Activated CD4-positive, alpha-beta T cell treated with anti-CD3 and anti-CD28 coated beads, Interleukin-10, Interleukin-2, amounts not matched to agents 100 ng/mL and 50 ng/mL, durations not matched to agents 16 hours and 8 hours (primary cell): ENCODE data around the gene SLC2A1.

Source experiments
- DNase-seq: peaks from one replicate; pipeline ENCODE4 v3.0.0-alpha.2; 2020

Gene SLC2A1

DNA sequence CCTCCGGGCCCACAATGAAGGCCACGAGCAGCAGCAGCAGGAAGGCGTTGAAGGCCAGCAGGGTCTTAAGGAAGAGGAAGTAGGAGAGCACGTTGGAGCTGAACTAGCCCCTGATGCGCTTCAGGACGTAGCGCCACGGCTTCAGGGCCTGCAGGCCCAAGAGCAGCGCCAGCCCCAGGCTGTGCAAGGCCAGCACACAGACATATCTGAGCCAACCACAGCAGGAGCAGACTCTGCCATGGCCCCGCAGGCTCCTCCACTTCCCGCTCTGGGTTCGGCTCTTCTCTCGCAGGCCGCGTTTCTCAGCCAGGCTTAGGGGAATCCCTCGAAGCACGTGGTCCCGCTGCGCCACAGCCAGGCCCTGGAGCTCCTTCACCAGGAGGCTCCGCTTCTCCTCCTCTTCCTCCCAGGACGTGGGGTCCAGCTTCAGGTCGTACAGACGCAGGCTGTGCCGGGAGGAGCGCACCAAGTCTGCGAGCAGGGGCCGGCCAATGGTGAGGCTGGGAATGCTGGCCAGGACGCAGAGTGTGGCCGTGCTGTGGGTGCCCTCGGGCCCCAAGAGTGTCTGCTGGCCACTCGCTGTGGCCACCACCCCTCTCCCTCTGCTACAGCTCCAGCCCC lies 70.5 kb downstream of the SLC2A1 start:
- DNase-seq, result no peak

DNA sequence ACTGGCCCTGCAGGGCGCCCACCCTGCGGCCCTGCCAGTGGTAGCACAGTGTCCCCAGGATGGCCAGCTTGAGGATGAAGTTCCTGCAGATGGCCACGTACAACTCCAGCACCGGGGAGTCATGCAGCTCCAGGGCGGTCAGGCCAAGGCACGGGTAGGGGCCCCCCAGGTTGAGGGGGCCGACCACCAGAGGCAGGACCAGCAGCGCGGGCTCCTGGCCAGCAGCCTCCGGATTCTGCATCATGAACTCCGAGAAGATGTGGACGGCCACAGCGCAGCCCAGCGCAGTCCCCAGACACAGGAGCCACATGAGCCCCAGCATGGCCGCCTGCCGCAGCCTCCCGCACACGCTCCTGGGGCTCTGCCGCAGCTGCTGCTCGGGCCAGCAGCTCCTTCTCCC lies 71.3 kb downstream of the SLC2A1 start:
- DNase-seq, result no peak

DNA sequence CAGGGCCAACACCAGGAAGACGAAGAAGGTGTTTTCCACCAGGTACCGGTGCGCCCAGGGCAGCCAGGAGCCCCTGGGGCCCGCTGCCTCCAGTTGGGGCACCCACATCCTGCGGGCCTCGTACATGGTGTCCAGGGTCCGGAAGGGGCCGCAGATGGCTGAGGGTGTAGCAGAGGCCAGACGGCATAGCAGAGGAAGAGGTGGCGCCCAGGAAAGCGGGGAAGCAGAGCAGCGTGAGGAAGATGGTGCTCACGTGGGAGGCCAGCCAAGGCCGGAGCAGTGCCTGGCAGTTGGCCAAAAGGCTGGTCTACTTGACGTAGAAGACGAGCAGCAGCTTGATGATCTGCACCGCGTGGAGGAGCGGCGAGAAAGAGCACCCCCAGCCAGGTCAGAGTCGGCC lies 71.9 kb downstream of the SLC2A1 start:
- no peak for DNase-seq

DNA sequence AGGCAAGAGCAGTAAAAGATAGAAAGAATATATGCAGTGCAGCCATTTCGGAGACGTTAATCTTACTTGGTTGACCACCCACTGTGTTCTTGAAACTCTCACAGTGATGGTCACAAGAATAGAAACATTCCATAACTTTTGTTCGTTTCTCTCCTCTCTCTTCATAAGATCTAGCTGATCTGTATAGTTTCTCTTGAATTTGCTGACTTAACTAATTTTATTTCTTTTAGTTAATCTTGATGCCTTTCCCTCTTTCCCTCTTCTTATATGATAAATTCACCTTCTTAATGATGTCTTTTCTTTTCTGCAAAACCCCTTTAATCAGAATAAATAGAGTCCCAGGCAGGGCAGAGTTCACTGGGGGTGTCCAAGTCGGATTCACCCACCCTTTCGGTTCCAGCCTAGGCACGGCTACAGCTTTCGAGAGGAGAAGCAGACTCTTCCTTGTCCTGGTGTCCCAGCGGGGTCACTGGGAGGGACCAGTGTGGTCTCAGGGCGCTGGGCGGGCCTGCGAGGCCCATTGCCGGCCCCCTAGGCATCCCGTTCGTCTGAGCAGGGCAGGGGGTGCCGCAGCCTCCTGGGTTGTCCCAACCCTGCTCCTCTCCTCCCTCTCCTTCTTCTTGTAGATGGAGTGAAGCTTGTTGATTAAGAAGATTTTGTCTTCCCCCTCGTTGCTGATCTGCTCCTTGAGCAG lies 72.5 kb downstream of the SLC2A1 start:
- no peak for DNase-seq

DNA sequence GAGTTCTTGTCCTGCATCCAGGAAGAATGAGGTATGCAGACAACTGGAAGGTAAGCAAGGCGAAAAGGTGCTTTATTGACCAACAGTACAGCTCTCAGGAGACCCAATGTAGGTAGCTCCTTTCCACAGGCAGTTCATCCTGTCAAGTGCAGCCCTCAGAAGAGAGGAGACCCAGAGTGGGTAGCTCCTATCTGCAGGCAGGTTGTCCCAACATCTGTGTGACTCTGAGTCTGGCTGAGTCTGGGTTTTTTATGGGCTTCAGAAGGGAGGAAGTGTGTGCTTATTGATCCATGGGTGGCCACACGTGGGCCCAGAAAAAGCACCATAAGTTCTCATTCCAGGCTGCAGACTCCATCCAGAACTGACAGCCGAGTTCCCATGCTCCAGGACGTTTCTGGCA lies 78.3 kb downstream of the SLC2A1 start:
- DNase-seq, result no peak

DNA sequence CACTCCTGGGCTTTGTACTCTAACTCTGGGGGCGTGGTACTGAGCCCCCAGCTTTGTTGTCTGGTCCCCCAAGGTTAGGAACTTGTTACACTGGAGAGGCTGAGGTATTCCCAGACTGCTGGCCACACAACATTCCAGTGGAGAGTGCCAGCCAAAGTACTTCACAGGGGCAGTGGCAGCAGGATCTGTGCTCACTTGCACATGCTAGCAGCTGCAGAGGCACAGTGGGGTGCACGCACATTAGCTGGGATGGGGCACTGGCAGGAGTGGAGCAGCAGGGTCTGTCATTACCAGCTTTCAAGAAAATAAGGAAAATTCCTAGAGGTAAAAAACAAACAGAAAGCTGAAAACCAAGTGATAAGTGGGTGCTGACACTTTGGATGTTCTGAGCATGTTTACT lies 81.3 kb downstream of the SLC2A1 start:
- no peak for DNase-seq

DNA sequence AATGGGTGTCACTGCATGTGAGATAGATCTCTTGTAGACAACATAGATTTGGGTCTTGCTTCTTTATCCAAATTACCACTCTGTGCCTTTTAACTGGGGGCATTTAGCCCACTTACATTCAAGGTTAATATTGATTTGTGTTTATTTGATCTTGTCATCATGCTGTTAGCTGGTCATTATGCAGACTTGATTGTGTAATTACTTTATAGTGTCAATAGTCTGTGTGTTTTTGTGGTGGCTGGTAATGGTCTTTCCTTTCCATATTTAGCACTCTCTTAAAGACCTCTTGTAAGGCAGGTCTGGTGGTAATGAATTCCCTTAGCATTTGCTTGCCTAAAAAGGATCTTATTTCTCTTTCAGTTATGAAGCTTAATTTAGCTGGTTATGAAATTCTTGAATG lies 82.7 kb downstream of the SLC2A1 start:
- DNase-seq, result no peak
